Suprapubic skin (tissue), 3 donors: ENCODE measurements around the gene ADGRD1.

Source experiments
- CTCF ChIP-seq, 2 donors: fragments of 200-600 bp in 1 of 2; fragments of 450-650 bp in 1 of 2; sonication (generic) in 1 of 2; IDR thresholded peaks; one replicate each; pipeline ENCODE4 v1.5.1; 2016 to 2019; ENCODE audit warnings: antibody characterized with exemption in 2 of 2, mild to moderate bottlenecking in 1 of 2, moderate library complexity in 1 of 2
- POLR2AphosphoS5 ChIP-seq, 3 donors: sonication (generic); formaldehyde crosslinking; IDR thresholded peaks; one replicate each; pipeline ENCODE4 v1.6.1; 2017; ENCODE audit warnings: antibody characterized with exemption in 3 of 3

- TF ChIP-seq CTCF (IDR thresholded peaks at IDR 0.05) (no peak), POLR2AphosphoS5 (IDR thresholded peaks at IDR 0.05) (no peak)
Observed at GRCh38 chr12:131189781-131190180, 236.1 kb downstream of the ADGRD1 start.
